Measurements from ENCODE around the gene AGBL4.

The AGBL4 gene

GRCh38 chr1:49606082-49606481 is 417.7 kb downstream of the AGBL4 start:
- Mint-ChIP-seq H3K4me1 (no peaks in the 10 kb centered on the region), H3K4me3 (no peak overlapping the region), H3K36me3 (ENCODE audit: low read depth) (peaks cover 2% of the 10 kb centered on the region), H3K27me3 (no peaks in the 10 kb centered on the region), H3K27ac (no peak overlapping the region), H3K9me3 (peaks cover 11% of the 10 kb centered on the region)
- ATAC-seq (no peak), DNase-seq (no peak)

- Mint-ChIP-seq H3K4me3 (no peak overlapping the region), H3K4me1 (no peaks in the 10 kb centered on the region), H3K36me3 (ENCODE audit: low read depth) (peaks cover 2% of the 10 kb centered on the region), H3K9me3 (peaks cover 26% of the 10 kb centered on the region), H3K27me3 (no peaks in the 10 kb centered on the region), H3K27ac (no peak overlapping the region)
- DNase-seq (no peak), ATAC-seq (no peak)
Observed at GRCh38 chr1:49597436-49597835, 426.3 kb downstream of the AGBL4 start.

GRCh38 chr1:49576327-49576901 is 447.3 kb downstream of the AGBL4 start:
- H3K4me3 Mint-ChIP-seq: no peak overlapping the region
- H3K27me3 Mint-ChIP-seq: no peaks in the 10 kb centered on the region
- no peak for ATAC-seq

GRCh38 chr1:49556676-49557234 is 467.0 kb downstream of the AGBL4 start:
- H3K27ac Mint-ChIP-seq: no peak overlapping the region
- H3K36me3 Mint-ChIP-seq (ENCODE audit: low read depth): no peaks in the 10 kb centered on the region
- ATAC-seq (no peak), DNase-seq (no peak)
- no peaks in the 10 kb centered on the region for H3K27me3 Mint-ChIP-seq
- no peaks in the 10 kb centered on the region for H3K4me1 Mint-ChIP-seq
- no peak overlapping the region for H3K4me3 Mint-ChIP-seq
- H3K9me3 Mint-ChIP-seq: peaks cover 20% of the 10 kb centered on the region

More at GRCh38 chr1:49576327-49576901, 447.3 kb downstream of the AGBL4 start:
- no peak for DNase-seq
- Mint-ChIP-seq H3K9me3 (peaks cover 44% of the 10 kb centered on the region), H3K4me1 (no peaks in the 10 kb centered on the region), H3K36me3 (ENCODE audit: low read depth) (no peaks in the 10 kb centered on the region), H3K27ac (no peak overlapping the region)

DNA sequence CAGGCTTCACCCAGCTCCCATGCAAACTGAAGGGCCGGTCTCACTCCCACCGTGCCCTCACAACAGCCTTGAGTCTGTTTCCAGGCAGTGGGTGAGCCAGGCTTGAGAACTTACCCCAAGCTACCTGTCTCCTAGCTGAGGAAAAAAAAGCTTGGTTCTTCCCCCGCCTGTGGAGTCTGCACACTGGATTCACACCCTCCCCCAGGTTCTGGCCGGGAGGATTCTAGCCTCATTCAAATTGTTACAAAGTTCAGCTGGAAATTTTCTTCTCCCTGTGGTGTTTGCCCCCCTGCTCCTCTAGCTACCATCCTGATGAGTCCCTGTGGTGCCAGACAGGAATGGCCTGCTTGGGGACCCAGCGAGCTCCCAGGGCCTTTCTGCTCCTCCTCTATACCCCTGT is 471.7 kb downstream of the AGBL4 start:
- ATAC-seq (no peak), DNase-seq (no peak)
- peaks cover 24% of the 10 kb centered on the region for H3K9me3 Mint-ChIP-seq
- H3K4me1 Mint-ChIP-seq: no peaks in the 10 kb centered on the region
- no peak overlapping the region for H3K27ac Mint-ChIP-seq
- H3K4me3 Mint-ChIP-seq: no peak overlapping the region
- H3K27me3 Mint-ChIP-seq: no peaks in the 10 kb centered on the region
- H3K36me3 Mint-ChIP-seq (ENCODE audit: low read depth): no peaks in the 10 kb centered on the region

DNA sequence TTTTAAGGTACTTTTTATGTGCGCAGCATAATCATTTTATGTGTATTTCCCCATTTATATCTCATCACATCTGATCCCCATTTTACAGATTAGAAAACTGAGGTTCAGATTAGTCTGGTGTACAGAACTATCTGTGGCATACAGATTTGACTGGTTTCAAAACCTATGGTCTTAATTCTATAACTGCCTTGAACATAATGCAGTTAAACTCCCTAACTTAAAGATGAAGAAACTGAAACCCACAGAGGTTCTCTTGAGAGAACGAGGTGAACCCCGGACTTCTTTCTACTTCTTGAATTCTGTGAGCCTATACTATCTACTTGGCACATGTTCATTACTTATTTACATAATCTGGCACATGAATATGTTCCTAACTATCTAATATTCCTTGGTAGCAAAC is 479.1 kb downstream of the AGBL4 start:
- H3K36me3 Mint-ChIP-seq (ENCODE audit: low read depth): no peaks in the 10 kb centered on the region

GRCh38 chr1:49541096-49541752 is 482.5 kb downstream of the AGBL4 start:
- Mint-ChIP-seq H3K27ac (no peak overlapping the region), H3K4me1 (no peaks in the 10 kb centered on the region), H3K27me3 (no peaks in the 10 kb centered on the region), H3K9me3 (peaks cover 19% of the 10 kb centered on the region), H3K4me3 (no peak overlapping the region), H3K36me3 (ENCODE audit: low read depth) (no peaks in the 10 kb centered on the region)
- ATAC-seq (no peak), DNase-seq (no peak)

More for the DNA sequence above, 479.1 kb downstream of the AGBL4 start:
- ATAC-seq: no peak
- no peak for DNase-seq
- Mint-ChIP-seq H3K4me1 (no peaks in the 10 kb centered on the region), H3K9me3 (peaks cover 35% of the 10 kb centered on the region), H3K27ac (no peak overlapping the region), H3K4me3 (no peak overlapping the region), H3K27me3 (no peaks in the 10 kb centered on the region)

DNA sequence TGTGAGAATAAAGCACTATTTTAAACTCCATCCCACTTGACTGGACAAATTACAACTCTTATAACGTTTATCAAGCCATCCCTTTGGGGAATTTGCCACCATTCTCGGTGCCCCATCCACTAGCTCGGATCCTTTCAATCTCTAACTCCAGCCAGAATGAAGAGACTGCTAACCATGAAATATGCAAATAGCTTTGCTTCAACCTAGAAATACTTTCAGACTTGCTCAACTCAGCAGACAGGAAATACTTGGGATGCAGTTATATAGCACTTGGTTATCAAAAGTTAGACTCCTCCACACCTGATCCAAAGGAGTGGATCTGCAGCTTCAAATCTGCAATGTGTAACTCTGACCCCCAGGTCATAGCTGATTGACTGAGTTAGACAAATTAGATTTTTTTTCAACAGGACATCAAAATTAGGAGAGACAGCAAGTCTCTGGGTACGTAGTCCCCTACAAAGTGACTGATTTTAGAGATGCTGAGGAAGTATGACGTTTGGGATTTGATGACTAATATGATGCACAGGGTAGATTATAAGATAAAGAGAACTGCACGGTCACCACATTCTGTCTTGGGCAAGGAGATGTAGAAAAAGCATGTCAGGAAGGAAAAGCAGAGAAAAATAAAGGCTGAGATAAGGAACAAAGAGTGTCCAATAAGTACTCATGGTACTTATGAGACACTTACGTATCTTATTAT is 496.0 kb downstream of the AGBL4 start:
- Mint-ChIP-seq H3K36me3 (ENCODE audit: low read depth) (no peaks in the 10 kb centered on the region), H3K4me3 (no peak overlapping the region), H3K9me3 (no peaks in the 10 kb centered on the region), H3K27me3 (peaks cover under 1% of the 10 kb centered on the region), H3K27ac (no peak overlapping the region), H3K4me1 (no peaks in the 10 kb centered on the region)
- DNase-seq (no peak), ATAC-seq (no peak)

DNA sequence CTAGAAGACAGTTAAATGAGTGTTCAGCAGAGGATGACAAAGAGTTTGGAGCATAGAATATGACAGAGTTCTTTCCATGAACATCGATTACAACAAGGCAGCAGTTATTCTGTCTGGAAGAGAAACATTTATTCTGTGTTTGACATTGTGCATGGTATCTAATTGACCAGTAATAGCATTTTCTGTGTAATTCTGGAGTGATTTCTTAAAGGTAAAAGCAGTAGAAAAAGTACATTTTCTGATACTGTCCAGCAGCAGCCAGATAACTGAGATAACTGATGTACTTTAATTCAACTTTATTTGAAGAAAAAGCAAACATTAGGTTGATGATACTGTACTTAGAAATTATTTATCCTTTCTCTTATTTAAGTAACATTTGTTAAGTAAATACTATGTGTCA is 497.1 kb downstream of the AGBL4 start:
- ATAC-seq (no peak), DNase-seq (no peak)
- no peak overlapping the region for H3K4me3 Mint-ChIP-seq
- H3K4me1 Mint-ChIP-seq: no peaks in the 10 kb centered on the region
- H3K27me3 Mint-ChIP-seq: no peaks in the 10 kb centered on the region
- no peak overlapping the region for H3K27ac Mint-ChIP-seq
- H3K9me3 Mint-ChIP-seq: no peaks in the 10 kb centered on the region
- no peaks in the 10 kb centered on the region for H3K36me3 Mint-ChIP-seq (ENCODE audit: low read depth)

- Mint-ChIP-seq H3K4me1 (no peaks in the 10 kb centered on the region), H3K27me3 (no peaks in the 10 kb centered on the region), H3K27ac (no peak overlapping the region), H3K36me3 (ENCODE audit: low read depth) (no peaks in the 10 kb centered on the region), H3K4me3 (no peak overlapping the region), H3K9me3 (no peaks in the 10 kb centered on the region)
- DNase-seq (no peak), ATAC-seq (no peak)
Observed at GRCh38 chr1:49523764-49524163, 500.0 kb downstream of the AGBL4 start.

GRCh38 chr1:49466961-49467360 is 556.8 kb downstream of the AGBL4 start:
- Mint-ChIP-seq H3K27me3 (no peaks in the 10 kb centered on the region), H3K36me3 (ENCODE audit: low read depth) (no peaks in the 10 kb centered on the region), H3K27ac (no peak overlapping the region), H3K4me1 (no peaks in the 10 kb centered on the region), H3K4me3 (no peak overlapping the region), H3K9me3 (peaks cover 3% of the 10 kb centered on the region)
- ATAC-seq (no peak), DNase-seq (no peak)

DNA sequence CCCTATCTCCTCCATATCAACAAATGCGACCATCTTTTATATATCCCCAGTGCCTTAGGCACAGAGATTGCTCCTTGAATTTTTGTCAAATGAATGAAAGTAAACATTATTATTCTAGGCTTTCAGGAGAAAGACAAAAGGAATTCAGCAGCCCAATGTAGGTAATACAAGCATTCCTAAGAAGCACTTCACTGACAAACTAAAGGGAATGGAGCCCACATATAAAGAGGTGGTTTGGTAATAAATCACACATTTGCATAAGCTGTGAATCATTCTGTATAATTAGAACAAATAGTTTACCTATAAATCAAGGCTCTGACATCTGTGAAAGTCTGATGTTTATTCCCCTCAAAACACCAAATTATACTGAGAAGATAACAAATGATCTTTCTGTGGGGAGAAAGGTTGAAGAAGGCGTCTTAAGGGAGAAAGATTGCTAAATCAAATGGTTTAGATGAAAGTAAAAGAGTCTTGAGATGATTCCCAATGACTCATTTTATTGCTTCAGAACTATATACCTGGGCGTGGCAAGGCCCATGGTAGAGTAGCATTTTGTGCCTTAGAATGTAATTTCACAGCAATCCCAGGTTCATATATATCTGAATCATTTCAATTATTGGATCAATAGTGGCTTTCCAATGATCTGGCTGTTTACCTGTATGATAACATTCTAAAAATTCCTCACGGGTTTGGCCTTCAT is 558.1 kb downstream of the AGBL4 start:
- ATAC-seq (no peak), DNase-seq (no peak)
- H3K27ac Mint-ChIP-seq: no peak overlapping the region
- H3K4me3 Mint-ChIP-seq: no peak overlapping the region
- no peaks in the 10 kb centered on the region for H3K36me3 Mint-ChIP-seq (ENCODE audit: low read depth)
- no peaks in the 10 kb centered on the region for H3K27me3 Mint-ChIP-seq
- H3K4me1 Mint-ChIP-seq: no peaks in the 10 kb centered on the region
- peaks cover 3% of the 10 kb centered on the region for H3K9me3 Mint-ChIP-seq

DNA sequence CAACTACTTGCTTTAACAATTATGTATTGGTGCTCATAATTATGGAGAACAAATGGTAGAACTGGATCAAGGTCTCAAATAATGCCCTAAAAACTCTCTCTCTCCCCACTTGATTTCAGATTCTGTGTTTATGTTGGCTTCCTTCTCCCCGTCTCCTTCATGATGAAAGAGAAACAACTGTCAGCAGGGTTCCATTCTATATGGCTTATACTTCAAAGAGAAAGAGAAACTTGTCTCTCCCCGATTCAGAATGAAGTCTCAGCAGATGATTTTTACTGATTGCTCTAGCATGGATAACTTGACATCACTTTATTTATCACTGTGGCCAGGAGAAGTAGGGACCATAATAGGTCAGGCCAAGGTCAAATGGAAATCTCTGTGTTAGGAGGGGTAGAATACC is 575.6 kb downstream of the AGBL4 start:
- ATAC-seq (no peak), DNase-seq (no peak)
- Mint-ChIP-seq H3K4me1 (no peaks in the 10 kb centered on the region), H3K4me3 (no peak overlapping the region), H3K27ac (no peak overlapping the region), H3K36me3 (ENCODE audit: low read depth) (no peaks in the 10 kb centered on the region), H3K27me3 (peaks cover 2% of the 10 kb centered on the region), H3K9me3 (peaks cover 9% of the 10 kb centered on the region)

DNA sequence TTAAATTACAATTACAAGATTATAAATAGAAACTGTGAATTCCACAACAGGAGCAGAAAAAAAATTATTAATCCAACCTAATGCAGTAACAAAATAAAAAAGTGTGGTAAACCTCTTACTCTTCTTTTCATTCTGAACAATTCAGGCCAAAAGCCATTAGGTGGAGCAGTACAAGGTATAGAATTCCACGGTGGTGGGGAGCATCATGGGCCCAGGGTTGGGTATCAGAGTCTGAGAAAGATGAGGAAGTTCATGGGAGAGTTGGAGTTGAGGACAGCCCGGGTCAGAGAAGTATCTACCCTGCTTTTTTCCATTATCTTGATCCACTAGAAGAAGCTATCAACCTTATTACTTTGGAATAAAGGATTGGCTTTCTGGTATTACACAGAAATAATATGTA is 586.9 kb downstream of the AGBL4 start:
- ATAC-seq: no peak

More for the DNA sequence above, 586.9 kb downstream of the AGBL4 start:
- Mint-ChIP-seq H3K27me3 (no peaks in the 10 kb centered on the region), H3K36me3 (ENCODE audit: low read depth) (no peaks in the 10 kb centered on the region), H3K4me1 (no peaks in the 10 kb centered on the region), H3K4me3 (no peak overlapping the region), H3K9me3 (peaks cover 22% of the 10 kb centered on the region), H3K27ac (no peak overlapping the region)
- DNase-seq: no peak
